Prostate gland (tissue), 2 donors: ENCODE measurements around the gene KMO.

Experiments used
- CTCF ChIP-seq, 4 experiments: fragments of 200-600 bp in 2 of 4; fragments of 450-650 bp in 2 of 4; sonication (generic) in 2 of 4; IDR thresholded peaks; 1 replicate in 3 of 4; 2 replicates in 1 of 4; pipeline ENCODE4 v1.5.1; 2016 to 2019; ENCODE audit warnings: antibody characterized with exemption in 4 of 4, mild to moderate bottlenecking in 2 of 4, moderate library complexity in 2 of 4
- POLR2A ChIP-seq: fragments of 450-650 bp; IDR thresholded peaks from one replicate; pipeline ENCODE4 v1.6.1; 2016; ENCODE audit warnings: antibody characterized with exemption, mild to moderate bottlenecking

GRCh38 chr1:241645199-241645598 lies 113.0 kb downstream of the KMO start:
- TF ChIP-seq CTCF (IDR thresholded peaks at IDR 0.05) (no peak), POLR2A (no peak)
